OCI-LY7 (cell line): Measurements from ENCODE around the gene CRIP1. TPM values are rescaled to one million over a fixed set of nuclear protein-coding genes. Genes with fewer than 3 reads are reported as not detected.

Experiments used
- BruUV-seq: library from RNA; stranded (reverse); fragments of 400-500 nt; replicated peaks from 2 replicates; lab custom pipeline; 2021; lab: Mats Ljungman, UMichigan
- CTCF ChIA-PET: fragments of 300-600 bp; sonication (Branson Sonifier 250); formaldehyde crosslinking; loops from one replicate; lab custom pipeline; 2022; ENCODE audit warnings: antibody characterized with exemption; ENCODE audit not compliant: unreplicated experiment; lab: Charles Lee
- POLR2A ChIA-PET: fragments of 300-600 bp; sonication (Branson Sonifier 250); formaldehyde crosslinking; loops from one replicate; lab custom pipeline; 2022; ENCODE audit warnings: antibody characterized with exemption; lab: Charles Lee
- DNase-seq: peaks from one replicate; pipeline ENCODE4 v3.0.0-alpha.2; 2015; ENCODE audit warnings: low spot score
- H2AFZ ChIP-seq: fragments of 200-600 bp; sonication (generic), shearing (Covaris generic); 2 replicates; pipeline ENCODE4 v1.6.1; 2014; ENCODE audit warnings: mild to moderate bottlenecking, antibody characterized with exemption, low read length, moderate library complexity
- H3K27ac ChIP-seq: fragments of 200-600 bp; sonication (generic); 2 replicates; pipeline ENCODE4 v1.5.1; 2014; ENCODE audit warnings: mixed run types, low read depth, mild to moderate bottlenecking, moderate library complexity, low read length, inconsistent platforms; ENCODE audit not compliant: poor library complexity, severe bottlenecking
- H3K36me3 ChIP-seq: fragments of 200-600 bp; sonication (generic); 2 replicates; pipeline ENCODE4 v1.6.1; 2014; ENCODE audit warnings: mild to moderate bottlenecking, antibody characterized with exemption, low read length, moderate library complexity, mixed read lengths; ENCODE audit not compliant: insufficient read depth
- H3K4me1 ChIP-seq: fragments of 200-600 bp; sonication (generic); 2 replicates; pipeline ENCODE4 v1.5.1; 2014; ENCODE audit warnings: mild to moderate bottlenecking, low read length; ENCODE audit not compliant: insufficient read depth, poor library complexity, severe bottlenecking
- H3K4me2 ChIP-seq: fragments of 200-600 bp; sonication (generic); 2 replicates; pipeline ENCODE4 v1.6.1; 2014; ENCODE audit warnings: mild to moderate bottlenecking, low read length
- H3K4me3 ChIP-seq: fragments of 200-600 bp; sonication (generic); 2 replicates; pipeline ENCODE4 v1.5.1; 2014; ENCODE audit warnings: mild to moderate bottlenecking, low read depth, low read length; ENCODE audit not compliant: poor library complexity, severe bottlenecking
- H3K79me2 ChIP-seq: fragments of 200-600 bp; sonication (generic); 2 replicates; pipeline ENCODE4 v1.6.1; 2016; ENCODE audit warnings: low read depth, mild to moderate bottlenecking, low read length, moderate library complexity, mixed read lengths; ENCODE audit not compliant: insufficient read depth
- H3K9me2 ChIP-seq: fragments of 200-600 bp; sonication (generic); 2 replicates; pipeline ENCODE4 v1.6.1; 2016; ENCODE audit warnings: mild to moderate bottlenecking, low read length, mixed read lengths; ENCODE audit not compliant: insufficient read depth
- H3K9me3 ChIP-seq: fragments of 200-600 bp; sonication (generic); 2 replicates; pipeline ENCODE4 v1.6.1; 2014; ENCODE audit warnings: mild to moderate bottlenecking, mixed run types, low read length, mixed read lengths
- H4K20me1 ChIP-seq: fragments of 200-600 bp; sonication (generic); 2 replicates; pipeline ENCODE4 v1.6.1; 2014; ENCODE audit warnings: mild to moderate bottlenecking, antibody characterized with exemption, low read length, moderate library complexity, mixed read lengths; ENCODE audit not compliant: insufficient read depth
- CTCF ChIP-seq: fragments of 200-600 bp; sonication (generic); conservative IDR thresholded peaks from 2 replicates; pipeline ENCODE4 v1.5.1; 2014; ENCODE audit warnings: mild to moderate bottlenecking, antibody characterized with exemption, low read length, moderate library complexity, mixed read lengths
- EZH2phosphoT487 ChIP-seq: fragments of 200-600 bp; sonication (generic); IDR thresholded peaks from 2 replicates; pipeline ENCODE4 v1.6.1; 2018; ENCODE audit warnings: low read depth, borderline replicate concordance, mild to moderate bottlenecking, mixed run types, antibody characterized with exemption, low read length, moderate library complexity, mixed read lengths
- intact Hi-C: fragments of 100-400 bp; cut with micrococcal nuclease; formaldehyde crosslinking; loops from one replicate; pipeline ENCODE4 v1.10.0; 2022; ENCODE audit not compliant: unreplicated experiment
- total RNA-seq, 2 experiments: library from RNA; depleted of rRNA in 1 of 2; stranded (reverse); fragments of >200 nt in 1 of 2; shearing (Covaris generic) in 1 of 2; gene quantifications; 2 replicates each; pipeline ENCODE4 v1.2.3, GENCODE V29; 2014 to 2022

Gene CRIP1
- total RNA-seq, 2 experiments from 2014 or later: 4.6 TPM; not detected in 1

GRCh38 chr14:105528586-105529318, 42.1 kb downstream of the CRIP1 start:
- no peak overlapping the region for H3K27ac ChIP-seq
- ChIA-PET CTCF (interaction anchor here (0.6 kb wide), 1 partner anchor 40 kb away, joined by 3 read pairs; no protein-coding TSS in a partner anchor), POLR2A (no interaction called here)
- H3K79me2 ChIP-seq: no peaks in the 10 kb centered on the region
- H3K36me3 ChIP-seq: no peaks in the 10 kb centered on the region
- peak overlapping the region; percentile 64 for H3K4me3 ChIP-seq
- DNase-seq: no peak
- H4K20me1 ChIP-seq: no peaks in the 10 kb centered on the region
- BruUV-seq: no TSS peak
- intact Hi-C loops: loop anchor here (1.0 to 2.0 kb wide), 2 partner anchors 47 to 158 kb away; no protein-coding TSS in a partner anchor
- no peaks in the 10 kb centered on the region for H3K9me3 ChIP-seq
- no peak; the same call in 1 of the 2 replicates for TF ChIP-seq CTCF
- no peak for TF ChIP-seq EZH2phosphoT487
- peak overlapping the region; percentile 79; the same call in 1 of the 2 replicates for H3K4me2 ChIP-seq
- H3K9me2 ChIP-seq: no peaks in the 10 kb centered on the region
- H2AFZ ChIP-seq: peak overlapping the region; percentile 90; the same call in 1 of the 2 replicates
- peaks cover 47% of the 10 kb centered on the region for H3K4me1 ChIP-seq

GRCh38 chr14:105529319-105529568, 42.6 kb downstream of the CRIP1 start:
- H2AFZ ChIP-seq: no peak overlapping the region
- H3K9me3 ChIP-seq: no peaks in the 10 kb centered on the region
- peaks cover 47% of the 10 kb centered on the region for H3K4me1 ChIP-seq
- intact Hi-C loops: loop anchor here (2.0 kb wide), 1 partner anchor 158 kb away; no protein-coding TSS in a partner anchor
- POLR2A ChIA-PET: no interaction called here
- no peak overlapping the region for H3K4me3 ChIP-seq
- TF ChIP-seq CTCF (no peak), EZH2phosphoT487 (no peak)
- CTCF ChIA-PET: interaction anchor here (0.6 kb wide), 1 partner anchor 40 kb away, joined by 3 read pairs; no protein-coding TSS in a partner anchor
- no peak overlapping the region for H3K27ac ChIP-seq
- no peak for DNase-seq
- peak overlapping the region; percentile 79; the same call in 1 of the 2 replicates for H3K4me2 ChIP-seq
- no peaks in the 10 kb centered on the region for H4K20me1 ChIP-seq
- no peaks in the 10 kb centered on the region for H3K9me2 ChIP-seq
- no peaks in the 10 kb centered on the region for H3K36me3 ChIP-seq
- BruUV-seq: no TSS peak
- H3K79me2 ChIP-seq: no peaks in the 10 kb centered on the region
